Stimulated activated CD4-positive, alpha-beta T cell treated with anti-CD3 and anti-CD28 coated beads, TNF-alpha, amount 100 ng/mL, for 4 hours (primary cell): ENCODE measurements around the gene AATK.

ENCODE experiments used
- DNase-seq, 3 experiments: peaks; one replicate each; pipeline ENCODE4 v3.0.0-alpha.2; 2020; ENCODE audit warnings: low read depth in 3 of 3

AATK gene

GRCh38 chr17:81195941-81196495 lies 30.0 kb upstream of the AATK start:
- DNase-seq = no peak

GRCh38 chr17:81194941-81195901 lies 29.2 kb upstream of the AATK start:
- no peak for DNase-seq

GRCh38 chr17:81194225-81194760 lies 28.3 kb upstream of the AATK start:
- DNase-seq = no peak

- DNase-seq = no peak
Measured at GRCh38 chr17:81193470-81194224, 27.6 kb upstream of the AATK start.

GRCh38 chr17:81193051-81193410 lies 27.0 kb upstream of the AATK start:
- no peak for DNase-seq

- DNase-seq = no peak
Measured at GRCh38 chr17:81192386-81193050, 26.5 kb upstream of the AATK start.

- DNase-seq = no peak
Measured at GRCh38 chr17:81191646-81192045, 25.6 kb upstream of the AATK start.

GRCh38 chr17:81191116-81191515 lies 25.1 kb upstream of the AATK start:
- no peak for DNase-seq

GRCh38 chr17:81190591-81190990 lies 24.6 kb upstream of the AATK start:
- DNase-seq = no peak

GRCh38 chr17:81189670-81190530 lies 23.9 kb upstream of the AATK start:
- no peak for DNase-seq

- DNase-seq = no peak
Measured at GRCh38 chr17:81189016-81189415, 23.0 kb upstream of the AATK start.

- no peak for DNase-seq
Measured at GRCh38 chr17:81188491-81188840, 22.4 kb upstream of the AATK start.

- no peak for DNase-seq
Measured at GRCh38 chr17:81187586-81188490, 21.8 kb upstream of the AATK start.

GRCh38 chr17:81187120-81187519 lies 21.1 kb upstream of the AATK start:
- DNase-seq = no peak

- DNase-seq = no peak
Measured at GRCh38 chr17:81186203-81186602, 20.2 kb upstream of the AATK start.

GRCh38 chr17:81184555-81184954 lies 18.5 kb upstream of the AATK start:
- no peak for DNase-seq

GRCh38 chr17:81183807-81184206 lies 17.8 kb upstream of the AATK start:
- DNase-seq = no peak

- no peak for DNase-seq
Measured at GRCh38 chr17:81183316-81183715, 17.3 kb upstream of the AATK start.

- no peak for DNase-seq
Measured at GRCh38 chr17:81182596-81182995, 16.6 kb upstream of the AATK start.

GRCh38 chr17:81181811-81182185 lies 15.8 kb upstream of the AATK start:
- no peak for DNase-seq
